ENCODE measurements around the gene HMGN3. TPM values are rescaled to one million over a fixed set of nuclear protein-coding genes. Genes with fewer than 3 reads are reported as not detected.
"Not testable (repeated sequence)": the region's sequence is repeated elsewhere in the genome, so short reads cannot be mapped to it uniquely, and the experiment has no call there.

The HMGN3 gene
- total RNA-seq, 1 donor from 2014 or later, result 55.0 TPM

DNA sequence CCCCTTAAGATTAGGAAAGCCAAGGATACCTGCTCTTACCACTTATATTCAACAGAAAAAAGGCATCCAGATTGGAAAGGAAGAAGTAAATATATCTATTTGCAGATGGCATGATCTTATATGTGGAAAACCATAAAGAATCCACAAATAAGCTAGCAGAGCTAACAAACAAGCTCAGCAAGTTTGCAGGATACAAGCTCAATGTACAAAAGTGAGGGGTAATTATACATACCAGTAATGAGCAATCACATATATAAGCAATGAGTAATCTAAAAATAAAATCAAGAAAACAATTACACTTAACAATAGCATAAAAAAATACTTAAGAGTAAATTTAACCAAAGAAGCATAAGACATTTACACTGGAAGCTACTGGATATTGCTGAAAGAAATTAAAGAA is 31.6 kb upstream of the HMGN3 start:
- Mint-ChIP-seq H3K4me3 (ENCODE audit: unreplicated experiment) (no peak overlapping the region), H3K36me3 (ENCODE audit: unreplicated experiment) (no peaks in the 10 kb centered on the region), H3K27me3 (ENCODE audit: unreplicated experiment) (peaks cover 17% of the 10 kb centered on the region), H3K4me1 (ENCODE audit: unreplicated experiment) (peaks cover 13% of the 10 kb centered on the region), H3K9me3 (ENCODE audit: unreplicated experiment) (no peaks in the 10 kb centered on the region), H3K27ac (ENCODE audit: unreplicated experiment) (no peak overlapping the region)
- DNase-seq (ENCODE audit: extremely low spot score, unreplicated experiment), result no peak
- TF ChIP-seq, protein P1, sequence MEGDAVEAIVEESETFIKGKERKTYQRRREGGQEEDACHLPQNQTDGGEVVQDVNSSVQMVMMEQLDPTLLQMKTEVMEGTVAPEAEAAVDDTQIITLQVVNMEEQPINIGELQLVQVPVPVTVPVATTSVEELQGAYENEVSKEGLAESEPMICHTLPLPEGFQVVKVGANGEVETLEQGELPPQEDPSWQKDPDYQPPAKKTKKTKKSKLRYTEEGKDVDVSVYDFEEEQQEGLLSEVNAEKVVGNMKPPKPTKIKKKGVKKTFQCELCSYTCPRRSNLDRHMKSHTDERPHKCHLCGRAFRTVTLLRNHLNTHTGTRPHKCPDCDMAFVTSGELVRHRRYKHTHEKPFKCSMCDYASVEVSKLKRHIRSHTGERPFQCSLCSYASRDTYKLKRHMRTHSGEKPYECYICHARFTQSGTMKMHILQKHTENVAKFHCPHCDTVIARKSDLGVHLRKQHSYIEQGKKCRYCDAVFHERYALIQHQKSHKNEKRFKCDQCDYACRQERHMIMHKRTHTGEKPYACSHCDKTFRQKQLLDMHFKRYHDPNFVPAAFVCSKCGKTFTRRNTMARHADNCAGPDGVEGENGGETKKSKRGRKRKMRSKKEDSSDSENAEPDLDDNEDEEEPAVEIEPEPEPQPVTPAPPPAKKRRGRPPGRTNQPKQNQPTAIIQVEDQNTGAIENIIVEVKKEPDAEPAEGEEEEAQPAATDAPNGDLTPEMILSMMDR (IDR thresholded peaks at IDR 0.05), result no peak

DNA sequence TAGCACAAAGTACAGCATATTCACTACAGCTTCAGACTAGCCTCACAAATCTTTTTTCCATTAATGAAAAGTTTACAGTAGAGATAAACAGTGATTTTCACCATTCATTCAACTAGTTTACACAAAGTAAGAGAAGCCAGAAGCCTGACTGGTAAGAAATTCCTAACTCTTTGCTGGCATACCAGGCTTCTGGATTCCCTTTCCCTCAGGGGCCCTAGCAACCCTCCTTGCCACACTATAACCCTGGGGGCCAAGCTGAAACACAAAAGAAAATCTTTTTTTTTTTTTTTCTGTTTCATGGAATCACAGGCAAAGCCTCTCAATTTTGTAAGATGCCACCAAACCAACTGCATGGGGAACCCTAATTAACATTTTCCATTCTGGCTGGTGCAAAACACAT is 28.9 kb upstream of the HMGN3 start:
- Mint-ChIP-seq H3K36me3 (ENCODE audit: unreplicated experiment) (no peaks in the 10 kb centered on the region), H3K4me1 (ENCODE audit: unreplicated experiment) (no peaks in the 10 kb centered on the region), H3K9me3 (ENCODE audit: unreplicated experiment) (peaks cover 10% of the 10 kb centered on the region), H3K4me3 (ENCODE audit: unreplicated experiment) (no peak overlapping the region), H3K27ac (ENCODE audit: unreplicated experiment) (no peak overlapping the region), H3K27me3 (ENCODE audit: unreplicated experiment) (peaks cover 11% of the 10 kb centered on the region)
- DNase-seq (ENCODE audit: extremely low spot score, unreplicated experiment), result no peak
- TF ChIP-seq, protein P1 (IDR thresholded peaks at IDR 0.05), result no peak

DNA sequence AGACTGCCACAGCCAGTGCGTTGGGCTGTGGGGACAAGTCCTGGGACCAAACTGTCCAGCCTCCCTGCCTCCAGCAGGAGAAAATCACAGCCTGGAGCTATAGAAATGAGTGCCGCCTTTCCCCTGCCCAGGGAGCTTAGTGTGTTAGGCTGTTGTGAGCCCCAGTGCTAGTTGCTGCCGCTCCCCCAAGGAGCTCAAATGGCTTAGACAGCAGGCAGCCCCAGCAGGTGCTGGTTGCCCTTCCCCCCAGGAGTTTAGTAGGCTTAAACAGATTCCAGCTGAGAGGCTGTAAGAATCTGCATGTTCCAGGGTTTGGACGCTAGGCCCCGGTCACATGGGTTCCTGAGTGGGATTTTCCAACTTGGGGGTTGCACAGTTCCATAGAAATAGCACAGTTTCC is 27.2 kb upstream of the HMGN3 start:
- Mint-ChIP-seq H3K27me3 (ENCODE audit: unreplicated experiment) (peaks cover 8% of the 10 kb centered on the region), H3K4me1 (ENCODE audit: unreplicated experiment) (no peaks in the 10 kb centered on the region), H3K27ac (ENCODE audit: unreplicated experiment) (no peak overlapping the region), H3K36me3 (ENCODE audit: unreplicated experiment) (no peaks in the 10 kb centered on the region), H3K9me3 (ENCODE audit: unreplicated experiment) (peaks cover 10% of the 10 kb centered on the region), H3K4me3 (ENCODE audit: unreplicated experiment) (no peak overlapping the region)
- no peak for DNase-seq (ENCODE audit: extremely low spot score, unreplicated experiment)
- TF ChIP-seq, protein P1 (IDR thresholded peaks at IDR 0.05), result no peak

DNA sequence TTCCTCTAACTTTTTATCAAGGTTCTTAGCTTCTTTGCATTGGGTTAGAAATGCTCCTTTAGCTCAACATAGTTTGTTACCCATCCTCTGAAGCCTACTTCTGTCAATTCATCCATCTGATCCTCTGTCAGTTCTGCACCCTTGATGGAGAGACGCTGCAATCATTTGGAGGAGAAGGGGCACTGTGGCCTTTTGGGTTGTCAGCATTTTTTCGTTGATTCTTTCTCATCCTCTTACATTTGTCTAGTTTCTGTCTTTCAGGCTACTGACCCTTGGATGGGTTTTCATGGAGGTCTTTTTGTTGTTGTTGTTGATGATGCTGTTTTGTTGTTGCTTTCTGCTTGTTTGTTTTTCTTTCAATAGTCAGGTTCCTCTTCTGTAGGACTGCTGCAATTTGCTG is 26.3 kb upstream of the HMGN3 start:
- no peak overlapping the region for H3K4me3 Mint-ChIP-seq (ENCODE audit: unreplicated experiment)
- peaks cover 10% of the 10 kb centered on the region for H3K9me3 Mint-ChIP-seq (ENCODE audit: unreplicated experiment)
- no peaks in the 10 kb centered on the region for H3K4me1 Mint-ChIP-seq (ENCODE audit: unreplicated experiment)
- TF ChIP-seq, protein P1 (IDR thresholded peaks at IDR 0.05), result no peak
- H3K36me3 Mint-ChIP-seq (ENCODE audit: unreplicated experiment), result no peaks in the 10 kb centered on the region
- DNase-seq (ENCODE audit: extremely low spot score, unreplicated experiment), result no peak
- H3K27ac Mint-ChIP-seq (ENCODE audit: unreplicated experiment), result no peak overlapping the region
- peaks cover 6% of the 10 kb centered on the region for H3K27me3 Mint-ChIP-seq (ENCODE audit: unreplicated experiment)

DNA sequence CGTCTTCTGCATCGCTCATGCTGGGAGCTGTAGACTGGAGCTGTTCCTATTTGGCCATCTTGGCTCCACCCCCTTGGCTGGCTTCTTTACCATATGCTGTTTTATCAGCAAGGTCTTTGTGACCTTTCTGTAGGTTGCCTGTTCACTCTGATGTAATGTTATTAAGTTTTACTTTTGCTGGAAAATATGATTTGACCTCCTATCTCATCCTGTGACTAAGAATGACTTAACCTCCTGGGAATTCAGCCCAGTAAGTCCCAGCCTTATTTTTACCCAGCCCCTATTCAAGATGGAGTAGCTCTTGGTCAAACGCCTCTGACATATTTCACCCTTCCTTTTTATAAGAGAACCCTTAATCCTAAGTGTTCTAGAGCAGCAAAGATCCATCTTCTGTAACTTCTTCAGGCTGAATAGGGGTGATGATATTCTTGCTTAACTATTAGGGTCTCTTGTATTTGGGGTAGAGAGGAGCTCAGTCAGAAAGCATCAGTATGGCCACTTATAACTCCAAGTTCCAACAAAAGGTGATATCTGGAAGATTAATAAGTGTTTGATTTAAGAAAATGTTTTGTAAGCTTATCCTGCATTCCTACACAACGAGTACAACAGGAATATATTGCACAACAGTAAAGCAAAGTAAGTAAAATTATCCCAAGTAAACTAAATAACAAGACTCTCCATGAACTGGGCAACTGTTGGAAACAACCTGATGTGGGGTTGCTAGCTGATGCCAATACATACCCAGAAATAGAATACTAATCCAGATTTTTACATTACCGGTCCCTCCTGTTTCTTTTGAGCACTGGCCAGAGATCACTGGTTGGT is 23.1 kb upstream of the HMGN3 start:
- no peak overlapping the region for H3K27ac Mint-ChIP-seq (ENCODE audit: unreplicated experiment)
- H3K9me3 Mint-ChIP-seq (ENCODE audit: unreplicated experiment), result peaks cover 14% of the 10 kb centered on the region
- TF ChIP-seq, protein P1 (IDR thresholded peaks at IDR 0.05), result no peak
- no peak for DNase-seq (ENCODE audit: extremely low spot score, unreplicated experiment)
- H3K4me3 Mint-ChIP-seq (ENCODE audit: unreplicated experiment), result no peak overlapping the region
- H3K36me3 Mint-ChIP-seq (ENCODE audit: unreplicated experiment), result no peaks in the 10 kb centered on the region
- H3K4me1 Mint-ChIP-seq (ENCODE audit: unreplicated experiment), result no peaks in the 10 kb centered on the region
- H3K27me3 Mint-ChIP-seq (ENCODE audit: unreplicated experiment), result no peaks in the 10 kb centered on the region

DNA sequence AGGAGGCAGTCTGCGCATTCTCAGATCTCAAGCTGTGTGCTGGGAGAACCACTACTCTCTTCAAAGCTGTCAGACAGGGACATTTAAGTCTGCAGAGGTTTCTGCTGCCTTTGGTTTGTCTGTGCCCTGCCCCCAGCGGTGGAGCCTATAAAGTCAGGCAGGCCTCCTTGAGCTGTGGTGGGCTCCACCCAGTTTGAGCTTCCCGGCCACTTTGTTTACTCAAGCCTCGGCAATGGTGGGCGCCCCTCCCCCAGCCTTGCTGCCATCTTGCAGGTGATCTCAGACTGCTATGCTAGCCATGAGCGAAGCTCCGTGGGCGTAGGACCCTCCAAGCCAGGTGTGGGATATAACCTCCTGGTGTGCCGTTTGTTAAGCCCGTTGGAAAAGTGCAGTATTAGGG is 22.3 kb upstream of the HMGN3 start:
- not testable (repeated sequence) for H3K27ac Mint-ChIP-seq (ENCODE audit: unreplicated experiment); H3K4me3 Mint-ChIP-seq (ENCODE audit: unreplicated experiment); H3K36me3 Mint-ChIP-seq (ENCODE audit: unreplicated experiment); DNase-seq (ENCODE audit: extremely low spot score, unreplicated experiment); H3K27me3 Mint-ChIP-seq (ENCODE audit: unreplicated experiment); H3K4me1 Mint-ChIP-seq (ENCODE audit: unreplicated experiment)
- peaks cover 14% of the 10 kb centered on the region for H3K9me3 Mint-ChIP-seq (ENCODE audit: unreplicated experiment)

DNA sequence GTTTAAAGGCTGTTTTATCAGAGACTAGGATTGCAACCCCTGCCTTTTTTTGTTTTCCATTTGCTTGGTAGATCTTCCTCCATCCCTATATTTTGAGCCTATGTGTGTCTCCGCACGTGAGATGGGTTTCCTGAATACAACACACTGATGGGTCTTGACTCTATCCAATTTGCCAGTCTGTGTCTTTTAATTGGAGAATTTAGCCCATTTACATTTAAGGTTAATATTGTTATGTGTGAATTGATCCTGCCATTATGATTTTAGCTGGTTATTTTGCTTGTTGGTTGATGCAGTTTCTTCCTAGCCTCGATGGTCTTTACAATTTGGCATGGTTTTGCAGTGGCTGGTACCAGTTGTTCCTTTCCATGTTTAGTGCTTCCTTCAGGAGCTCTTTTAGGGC is 20.6 kb upstream of the HMGN3 start:
- H3K4me3 Mint-ChIP-seq (ENCODE audit: unreplicated experiment); H3K27me3 Mint-ChIP-seq (ENCODE audit: unreplicated experiment); DNase-seq (ENCODE audit: extremely low spot score, unreplicated experiment); H3K4me1 Mint-ChIP-seq (ENCODE audit: unreplicated experiment); H3K27ac Mint-ChIP-seq (ENCODE audit: unreplicated experiment); H3K36me3 Mint-ChIP-seq (ENCODE audit: unreplicated experiment): not testable (repeated sequence)
- peaks cover 14% of the 10 kb centered on the region for H3K9me3 Mint-ChIP-seq (ENCODE audit: unreplicated experiment)
